Erythroblast (primary cell): ENCODE data around the gene CACNB4.

Source experiments
- GATA1 ChIP-seq: IDR thresholded peaks from 2 replicates; pipeline ENCODE4 v1.6.1; 2011; ENCODE audit warnings: low read depth, mild to moderate bottlenecking, control low read depth, low read length, moderate library complexity
- POLR2A ChIP-seq: IDR thresholded peaks from 2 replicates; pipeline ENCODE4 v1.6.1; 2011; ENCODE audit warnings: mild to moderate bottlenecking, low read length

- TF ChIP-seq POLR2A: no peak
- no peak for TF ChIP-seq GATA1
These were observed 243.7 kb downstream of the CACNB4 start for GRCh38 chr2:151855111-151855510.
